ENCODE data around the gene TNFRSF4. TPM values are rescaled to one million over a fixed set of nuclear protein-coding genes. Genes with fewer than 3 reads are reported as not detected.

TNFRSF4 gene
- total RNA-seq, 4 donors from 2014 or later, result 0.42 to 2.1 (median 0.46) TPM; not detected in 1

GRCh38 chr1:1212780-1213344 is 1.1 kb downstream of the TNFRSF4 start:
- peak overlapping the region in 3 of 4 donors; percentile 24 to 49 (median 31) for H3K4me3 ChIP-seq
- TF ChIP-seq POLR2A (IDR thresholded peaks at IDR 0.05) (no peak), CTCF (IDR thresholded peaks at IDR 0.05 in 4 of 5, conservative IDR thresholded peaks at IDR 0.05 in 1 of 5) (no peak)
- intact Hi-C loops (cut with DNase I; ENCODE audit: low total_unique reads) (no loop called here), in situ Hi-C loops (cut with MboI; ENCODE audit: low sequenced_read_pairs in 4 of 4) (no loop called here)
- peaks cover 4 to 14% (median 9%) of the 10 kb centered on the region in 3 donors for H3K27me3 ChIP-seq
- H3K4me1 ChIP-seq, result peaks cover 4 to 5% of the 10 kb centered on the region in 2 donors
- H3K9me3 ChIP-seq, result no peaks in the 10 kb centered on the region
- no peak for DNase-seq
- H3K27ac ChIP-seq, result peak overlapping the region in 3 of 4 donors; percentile 40 to 68 (median 52)
- ATAC-seq, result peak; percentile 9 to 40
- peaks cover 0 to 20% of the 10 kb centered on the region in 2 donors for H3K36me3 ChIP-seq

DNA sequence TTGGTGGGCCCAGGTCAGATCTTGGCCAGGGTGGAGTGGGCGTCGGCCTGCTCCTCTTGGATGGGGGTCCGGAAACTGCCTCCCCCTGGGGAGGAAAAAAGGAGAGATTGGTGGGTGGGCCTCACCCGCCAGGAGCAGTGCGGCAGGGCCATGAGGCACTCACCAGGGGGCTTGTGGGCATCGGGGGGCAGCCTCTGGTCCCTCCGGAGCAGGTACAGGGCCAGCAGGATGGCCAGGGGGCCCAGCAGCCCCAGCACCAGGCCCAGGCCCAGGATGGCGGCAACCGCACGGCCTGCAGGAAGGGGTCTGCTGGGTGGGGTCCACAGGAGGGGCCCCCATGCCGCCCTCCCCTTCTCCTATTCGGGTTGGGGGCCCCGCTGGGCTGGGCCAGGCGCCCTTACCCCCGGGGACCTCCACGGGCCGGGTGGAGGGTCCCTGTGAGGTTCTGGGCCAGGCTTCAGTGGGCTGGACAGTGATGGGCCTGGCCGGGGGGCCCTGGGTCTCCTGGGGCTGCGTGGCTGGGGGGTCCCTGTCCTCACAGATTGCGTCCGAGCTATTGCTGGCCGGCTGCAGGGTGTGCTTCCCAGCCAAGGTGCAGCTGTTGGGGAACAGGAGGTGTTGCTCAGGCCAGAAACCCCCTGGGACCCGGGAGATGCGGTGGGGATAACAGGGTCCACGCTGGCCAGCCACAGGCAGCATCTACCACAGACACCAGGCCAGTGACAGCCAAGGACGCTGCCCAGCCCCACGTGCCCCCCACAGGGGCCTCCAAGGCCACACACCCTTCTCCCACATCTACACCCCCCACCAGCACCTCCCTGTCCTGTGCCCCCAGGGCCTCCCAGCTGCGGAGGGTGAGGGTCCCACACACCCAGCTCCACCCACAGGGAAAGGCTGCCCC is 2.2 kb downstream of the TNFRSF4 start:
- Histone ChIP-seq H3K4me1 (peaks cover 4 to 5% of the 10 kb centered on the region in 2 donors), H3K27ac (peak overlapping the region in 1 of 4 donors; percentile 52)
- no peak for DNase-seq

GRCh38 chr1:1210726-1211540 is 3.0 kb downstream of the TNFRSF4 start:
- H3K4me3 ChIP-seq, result no peak overlapping the region
- peaks cover 19 to 33% (median 25%) of the 10 kb centered on the region in 3 donors for H3K27me3 ChIP-seq
- H3K27ac ChIP-seq, result no peak overlapping the region
- TF ChIP-seq CTCF (IDR thresholded peaks at IDR 0.05 in 4 of 5, conservative IDR thresholded peaks at IDR 0.05 in 1 of 5) (no peak), POLR2A (IDR thresholded peaks at IDR 0.05) (no peak)
- no peak for DNase-seq
- H3K36me3 ChIP-seq, result peaks cover 0 to 4% of the 10 kb centered on the region in 2 donors
- in situ Hi-C loops (cut with MboI; ENCODE audit: low sequenced_read_pairs in 4 of 4) (no loop called here), intact Hi-C loops (cut with DNase I; ENCODE audit: low total_unique reads) (no loop called here)
- no peak for ATAC-seq
- H3K4me1 ChIP-seq, result peaks cover 5 to 7% of the 10 kb centered on the region in 2 donors
- no peaks in the 10 kb centered on the region for H3K9me3 ChIP-seq

More for the DNA sequence above, 2.2 kb downstream of the TNFRSF4 start:
- TF ChIP-seq POLR2A (IDR thresholded peaks at IDR 0.05) (no peak), CTCF (IDR thresholded peaks at IDR 0.05 in 4 of 5, conservative IDR thresholded peaks at IDR 0.05 in 1 of 5) (no peak)
- in situ Hi-C loops (cut with MboI; ENCODE audit: low sequenced_read_pairs in 4 of 4), result no loop called here
- Histone ChIP-seq H3K27me3 (peaks cover 14 to 24% (median 17%) of the 10 kb centered on the region in 3 donors), H3K9me3 (no peaks in the 10 kb centered on the region), H3K4me3 (peak overlapping the region in 2 of 4 donors; percentile 31 to 49), H3K36me3 (peaks cover 0 to 13% of the 10 kb centered on the region in 2 donors)
- intact Hi-C loops (cut with DNase I; ENCODE audit: low total_unique reads), result no loop called here
- no peak for ATAC-seq

DNA sequence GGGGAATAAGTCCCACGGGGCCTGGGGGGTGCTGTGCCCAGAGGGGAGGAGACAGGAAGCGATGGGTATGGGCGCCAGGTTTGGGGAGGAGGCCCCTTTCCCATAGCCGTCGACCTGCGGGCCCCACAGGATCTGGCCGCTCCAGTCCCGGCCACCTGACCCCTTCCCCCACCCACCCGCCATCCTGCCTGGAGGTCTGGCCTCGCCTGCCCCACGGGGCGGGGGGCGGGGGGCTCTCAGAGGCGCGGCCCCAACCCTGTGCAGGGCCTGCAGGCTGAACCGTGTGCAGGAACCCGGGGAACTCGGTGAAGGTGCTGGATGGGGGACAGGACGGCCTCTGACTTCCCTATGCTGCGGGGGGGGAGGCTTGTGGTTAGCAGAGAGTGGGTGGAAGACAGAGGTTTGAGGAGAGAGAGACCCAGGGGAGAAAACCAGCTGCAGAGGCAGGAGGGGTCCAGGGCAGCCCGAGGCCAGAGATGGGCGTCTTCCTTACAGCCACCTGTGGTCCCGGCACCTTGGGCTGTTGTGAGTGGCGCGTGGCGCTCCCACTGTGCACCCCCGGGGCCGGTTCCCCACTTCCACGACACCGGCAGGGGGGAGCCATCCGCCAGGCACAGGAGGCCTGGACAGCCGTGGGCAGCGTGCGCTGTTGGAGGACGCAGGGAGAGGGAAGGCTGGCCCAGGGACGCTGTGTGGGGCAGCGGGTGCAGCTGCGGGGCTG is 5.1 kb downstream of the TNFRSF4 start:
- no peak for ATAC-seq
- Histone ChIP-seq H3K4me1 (peaks cover 5 to 6% of the 10 kb centered on the region in 2 donors), H3K27me3 (peaks cover 19 to 35% (median 26%) of the 10 kb centered on the region in 3 donors), H3K27ac (no peak overlapping the region), H3K9me3 (no peaks in the 10 kb centered on the region), H3K4me3 (peak overlapping the region in 1 of 4 donors; percentile 41), H3K36me3 (no peaks in the 10 kb centered on the region)
- in situ Hi-C loops (cut with MboI; ENCODE audit: low sequenced_read_pairs in 4 of 4), result no loop called here
- DNase-seq, result no peak
- intact Hi-C loops (cut with DNase I; ENCODE audit: low total_unique reads), result loop anchor here (10.0 kb wide), 1 partner anchor 74 kb away; no protein-coding TSS in a partner anchor
- TF ChIP-seq POLR2A (IDR thresholded peaks at IDR 0.05) (no peak), CTCF (IDR thresholded peaks at IDR 0.05 in 4 of 5, conservative IDR thresholded peaks at IDR 0.05 in 1 of 5) (no peak)
